Germinal center (tissue), 1 donor: ENCODE measurements around the gene CCDC136.

Experiments used
- DNase-seq: peaks from one replicate; pipeline ENCODE4 v3.0.0; 2012; ENCODE audit warnings: mixed read lengths, low spot score

CCDC136 gene

DNA sequence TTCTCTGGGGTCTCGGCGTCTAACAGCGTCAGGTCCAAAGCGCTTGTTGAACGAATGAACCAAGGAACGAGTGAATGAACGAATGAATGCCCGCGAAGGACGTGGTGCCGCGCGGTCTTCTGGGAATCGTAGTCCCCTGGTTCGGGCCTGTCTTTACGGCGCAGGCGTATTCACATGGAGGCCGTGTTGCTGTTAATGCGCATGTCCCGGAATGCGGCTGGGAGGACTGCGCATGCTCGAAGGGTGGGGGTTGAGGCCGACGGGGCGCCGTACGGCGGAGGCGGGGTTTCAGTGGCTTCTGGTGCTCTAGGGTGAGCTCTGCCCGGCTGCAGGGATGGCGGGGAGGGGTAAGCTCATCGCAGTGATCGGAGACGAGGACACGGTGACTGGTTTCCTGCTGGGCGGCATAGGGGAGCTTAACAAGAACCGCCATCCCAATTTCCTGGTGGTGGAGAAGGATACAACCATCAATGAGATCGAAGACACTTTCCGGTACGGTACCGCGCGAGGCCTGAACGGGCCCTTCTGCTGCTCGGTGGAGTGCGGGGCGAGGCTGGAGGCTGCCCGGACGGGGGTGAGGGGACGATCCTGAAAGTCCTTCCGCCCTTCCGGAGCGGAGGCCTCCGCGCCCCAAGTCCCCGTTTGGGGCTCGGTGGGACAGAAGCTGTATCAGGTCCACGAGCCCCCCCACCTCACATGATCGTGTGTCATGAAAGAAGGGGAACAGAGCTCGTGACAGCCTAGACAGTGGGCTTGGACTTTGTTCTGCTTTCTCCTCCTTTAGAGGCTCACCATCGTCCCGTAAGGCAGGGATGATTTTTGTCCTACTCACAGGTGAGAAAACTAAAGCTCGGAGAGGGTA, 71.0 kb downstream of the CCDC136 start, which contains the start of gene ATP6V1F:
Gene ATP6V1F, plus strand, starts transcription at position 286 of the 862 bp plus-strand sequence. Its CDS starts 49 bp downstream, at position 335.
- peak; percentile 99 for DNase-seq

DNA sequence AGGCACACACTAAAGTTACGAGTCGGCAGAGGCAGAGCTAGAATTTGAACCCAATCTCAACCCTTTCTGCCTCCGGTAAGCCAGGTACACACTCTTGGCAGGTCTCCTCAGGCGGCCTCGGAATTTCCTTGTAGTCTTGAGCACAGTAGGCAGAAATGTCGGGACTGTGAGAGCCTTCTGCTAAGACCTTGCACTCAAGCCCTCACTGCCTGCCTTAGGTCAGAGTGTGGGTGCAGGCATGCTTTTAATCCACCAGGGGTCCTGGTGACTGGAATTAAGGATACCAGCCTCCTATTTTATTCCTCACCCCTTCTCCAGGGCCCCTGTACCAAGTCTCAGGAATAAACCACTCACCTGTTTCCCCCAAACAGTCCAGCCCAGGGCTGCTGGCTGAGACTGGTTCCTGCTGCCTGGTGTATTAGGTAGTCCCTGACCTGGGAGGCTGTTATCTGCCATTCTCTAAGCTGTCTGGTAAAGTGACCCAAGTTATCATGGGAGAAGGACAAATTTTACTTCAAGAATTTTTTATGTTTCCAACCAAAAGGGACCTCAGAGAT, 71.7 kb downstream of the CCDC136 start:
- DNase-seq, result peak; percentile 55

DNA sequence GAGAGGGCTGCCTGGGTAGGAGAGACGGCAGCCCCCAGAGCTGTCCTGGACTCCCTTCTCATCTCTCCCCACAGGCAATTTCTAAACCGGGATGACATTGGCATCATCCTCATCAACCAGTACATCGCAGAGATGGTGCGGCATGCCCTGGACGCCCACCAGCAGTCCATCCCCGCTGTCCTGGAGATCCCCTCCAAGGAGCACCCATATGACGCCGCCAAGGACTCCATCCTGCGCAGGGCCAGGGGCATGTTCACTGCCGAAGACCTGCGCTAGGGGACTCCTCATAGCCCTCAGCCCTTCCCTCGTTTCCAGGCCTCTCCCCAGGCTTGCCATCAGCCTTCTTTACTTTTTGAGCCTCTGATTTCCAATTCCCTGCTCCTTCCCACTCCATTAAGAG, 73.5 kb downstream of the CCDC136 start:
- no peak for DNase-seq

- DNase-seq, result no peak
These were observed 74.5 kb downstream of the CCDC136 start for GRCh38 chr7:128865996-128866877.

DNA sequence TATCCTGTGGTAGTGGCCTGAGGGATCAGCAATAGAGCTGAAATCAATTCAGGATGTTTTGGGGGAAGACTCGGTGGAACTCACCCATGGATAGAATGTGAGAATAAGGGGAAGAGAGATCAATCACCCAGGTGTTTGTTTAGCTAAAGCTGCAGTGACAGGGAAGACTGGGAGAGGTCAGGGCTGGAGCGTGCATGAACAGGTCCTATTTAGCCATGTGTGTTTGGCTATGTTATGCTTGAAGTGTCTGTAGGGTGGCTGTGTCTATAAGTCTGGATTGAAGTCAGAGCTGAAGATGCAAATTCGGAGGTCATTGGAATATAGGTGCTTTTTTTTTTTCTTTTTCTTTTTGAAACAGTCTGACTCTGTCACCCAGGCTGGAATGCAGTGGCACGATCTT, 75.5 kb downstream of the CCDC136 start:
- no peak for DNase-seq

DNA sequence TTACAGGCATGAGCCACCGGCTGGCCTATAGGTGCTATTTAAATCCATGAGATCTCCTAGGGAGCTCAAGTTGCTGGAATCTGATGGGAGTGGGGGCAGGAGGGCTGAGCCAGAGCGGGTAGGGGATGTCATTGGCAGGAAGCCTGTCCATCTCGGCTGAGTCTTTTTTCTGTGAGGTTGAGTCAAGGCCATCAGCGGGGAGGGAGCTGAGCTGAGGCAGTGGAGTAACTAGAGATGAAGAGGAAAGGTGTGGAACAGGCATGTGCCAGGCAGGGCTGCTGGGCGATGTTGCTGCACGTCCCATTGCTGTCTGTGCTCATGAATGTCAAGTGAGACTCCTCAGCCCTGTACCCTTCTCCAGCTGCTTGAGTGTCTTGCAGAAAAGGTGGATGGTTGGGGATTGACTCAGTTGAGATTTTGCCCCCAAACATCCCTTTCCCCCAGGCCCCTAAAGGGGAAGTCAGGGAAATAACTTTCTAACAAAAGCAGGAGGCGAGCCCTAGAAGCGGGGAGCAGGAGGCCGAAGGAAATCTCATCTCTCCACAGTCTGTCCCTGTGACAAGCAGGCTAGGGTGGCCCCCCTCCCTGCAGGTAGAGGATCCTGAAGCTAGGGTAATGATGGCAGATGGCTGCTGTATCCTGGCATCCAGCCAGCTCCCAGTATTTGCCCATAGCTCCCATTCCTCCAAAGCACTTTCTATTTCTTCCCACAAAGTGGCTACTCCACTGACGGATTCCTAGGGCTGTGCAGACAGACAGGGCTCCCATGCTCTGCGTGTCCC, 76.3 kb downstream of the CCDC136 start:
- no peak for DNase-seq

- DNase-seq, result no peak
These were observed 76.9 kb downstream of the CCDC136 start for GRCh38 chr7:128868624-128869137.

- peak; percentile 59 for DNase-seq
These were observed 77.6 kb downstream of the CCDC136 start for GRCh38 chr7:128869138-128869943.

GRCh38 chr7:128869944-128870285, 78.1 kb downstream of the CCDC136 start:
- DNase-seq, result no peak

- peak; percentile 47 for DNase-seq
These were observed 79.3 kb downstream of the CCDC136 start for GRCh38 chr7:128871050-128871449.
